ENCODE results near the gene GRAMD2A. TPM values are rescaled to one million over a fixed set of nuclear protein-coding genes. Genes with fewer than 3 reads are reported as not detected.
A peak's percentile ranks its signal among the peaks of the same experiment; 100 is the strongest.

The GRAMD2A gene
- total RNA-seq, 1 experiment from 2014 or later, result 1.3 TPM

- Histone ChIP-seq H4K8ac (replicated peaks; ENCODE audit: insufficient read length, low read depth, low read length) (no peak overlapping the region), H3K23me2 (ENCODE audit: insufficient read length, low read depth, low read length, poor library complexity, severe bottlenecking) (no peaks in the 10 kb centered on the region), H3K27me3 (ENCODE audit: insufficient read depth, low read length) (no peaks in the 10 kb centered on the region), H4K5ac (ENCODE audit: insufficient read length, low read depth, low read length) (no peak overlapping the region), H2BK12ac (ENCODE audit: insufficient read length, low read depth, low read length) (no peak overlapping the region), H2BK120ac (ENCODE audit: low read depth, low read length, poor library complexity, severe bottlenecking) (no peak overlapping the region), H4K20me1 (ENCODE audit: control insufficient read depth, insufficient read depth, insufficient read length) (no peaks in the 10 kb centered on the region), H2BK20ac (ENCODE audit: low read depth, low read length, poor library complexity, severe bottlenecking) (no peak overlapping the region), H2AK5ac (ENCODE audit: insufficient read length, low read length) (no peak overlapping the region), H3K9ac (ENCODE audit: extremely low read depth, insufficient read length, low read length) (no peak overlapping the region), H3K27ac (ENCODE audit: insufficient read length, low read depth, low read length) (no peak overlapping the region), H3K9me3 (ENCODE audit: control insufficient read depth, low read depth, low read length) (no peaks in the 10 kb centered on the region), H3K4me1 (ENCODE audit: insufficient read depth, low read length) (no peaks in the 10 kb centered on the region), H3K79me2 (ENCODE audit: insufficient read depth, low read length) (no peaks in the 10 kb centered on the region), H3K14ac (ENCODE audit: insufficient read depth, low read length) (no peak overlapping the region), H2BK15ac (ENCODE audit: low read depth, low read length) (no peak overlapping the region), H2AFZ (ENCODE audit: low read length) (no peak overlapping the region), H3K18ac (ENCODE audit: insufficient read length, low read depth, low read length) (no peak overlapping the region), H3T11ph (ENCODE audit: low read length) (no peak overlapping the region), H2BK5ac (ENCODE audit: insufficient read length, low read length) (no peak overlapping the region), H3K4me2 (ENCODE audit: insufficient read depth, insufficient read length, low read length) (no peak overlapping the region), H3K79me1 (ENCODE audit: insufficient read depth, low read depth, low read length, poor library complexity, severe bottlenecking) (no peaks in the 10 kb centered on the region), H3K23ac (ENCODE audit: insufficient read length, low read depth, low read length) (no peak overlapping the region), H3K56ac (ENCODE audit: insufficient read length, low read depth, low read length) (no peak overlapping the region), H4K91ac (ENCODE audit: insufficient read length, low read depth, low read length) (no peak overlapping the region), H3K4ac (ENCODE audit: low read depth, low read length) (no peak overlapping the region)
- H3K36me3 Mint-ChIP-seq (ENCODE audit: insufficient read depth in 1 of 3, low read depth in 3 of 3), result peaks cover 61 to 99% (median 96%) of the 10 kb centered on the region in 3 experiments
- no peaks in the 10 kb centered on the region for H3K4me1 Mint-ChIP-seq
- no peaks in the 10 kb centered on the region for H3K27me3 Mint-ChIP-seq (ENCODE audit: low read depth)
- H3K27ac Mint-ChIP-seq, result peak overlapping the region in 1 of 3 experiments; percentile 90; a peak in 1 of 7 replicates
- H3K4me3 Mint-ChIP-seq, result no peak overlapping the region
- H3K9me3 Mint-ChIP-seq, result no peaks in the 10 kb centered on the region
- no CpG with 5 or more reads among the region's 5 CpGs for WGBS (ENCODE audit: extremely low coverage, insufficient read length, low lambda C conversion rate)
- DNase-seq, result no peak
- no peak for TF ChIP-seq CTCF (conservative IDR thresholded peaks at IDR 0.05)
Measured at GRCh38 chr15:72203507-72203837, 5.9 kb upstream of the GRAMD2A start.
